Measurements from ENCODE around the gene SHF. TPM values are rescaled to one million over a fixed set of nuclear protein-coding genes. Genes with fewer than 3 reads are reported as not detected.

The SHF gene
- total RNA-seq, 1 experiment from 2014 or later = 0.44 TPM

DNA sequence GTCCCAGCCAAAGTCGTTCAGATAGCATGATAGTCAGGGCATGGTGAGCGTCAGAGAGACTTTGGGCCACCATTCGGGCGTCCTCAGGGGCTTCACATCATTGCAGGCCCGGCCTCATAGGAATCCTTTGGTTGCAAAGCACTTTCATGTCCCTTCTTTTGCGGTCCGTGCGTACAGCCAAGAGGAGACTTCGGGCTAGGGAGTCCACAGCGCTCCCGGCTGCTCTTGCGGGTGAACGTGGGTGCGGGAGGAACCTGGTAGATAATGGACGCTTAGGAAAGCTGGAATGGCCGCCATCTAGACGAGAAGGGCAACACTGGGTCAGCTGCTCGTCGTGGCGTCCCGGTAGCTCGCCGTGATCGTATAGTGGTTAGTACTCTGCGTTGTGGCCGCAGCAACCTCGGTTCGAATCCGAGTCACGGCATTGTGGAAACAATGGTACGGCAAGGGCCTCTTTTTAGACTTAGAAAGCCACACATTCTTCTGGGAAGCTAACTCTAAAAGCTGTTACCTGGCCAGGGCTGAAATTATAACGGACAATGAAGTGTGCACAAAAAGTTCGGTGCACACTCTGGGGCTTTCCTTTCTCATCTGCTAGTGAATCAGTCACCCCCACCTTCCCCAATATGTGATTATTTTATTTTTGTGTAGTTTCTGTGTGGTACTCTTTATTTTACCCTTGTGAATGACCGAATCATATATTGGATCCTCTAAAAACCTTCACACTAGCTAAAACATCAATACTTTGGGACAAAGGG lies 13.2 kb upstream of the SHF start:
- POLR2A ChIA-PET = interaction anchor here (0.6 to 6.5 kb wide), 20 partner anchors 9 to 716 kb away, joined by 3 to 113 read pairs (median 4); partner anchors contain the start of genes B2M, BLOC1S6 and SHF
- TF ChIP-seq, protein P1, sequence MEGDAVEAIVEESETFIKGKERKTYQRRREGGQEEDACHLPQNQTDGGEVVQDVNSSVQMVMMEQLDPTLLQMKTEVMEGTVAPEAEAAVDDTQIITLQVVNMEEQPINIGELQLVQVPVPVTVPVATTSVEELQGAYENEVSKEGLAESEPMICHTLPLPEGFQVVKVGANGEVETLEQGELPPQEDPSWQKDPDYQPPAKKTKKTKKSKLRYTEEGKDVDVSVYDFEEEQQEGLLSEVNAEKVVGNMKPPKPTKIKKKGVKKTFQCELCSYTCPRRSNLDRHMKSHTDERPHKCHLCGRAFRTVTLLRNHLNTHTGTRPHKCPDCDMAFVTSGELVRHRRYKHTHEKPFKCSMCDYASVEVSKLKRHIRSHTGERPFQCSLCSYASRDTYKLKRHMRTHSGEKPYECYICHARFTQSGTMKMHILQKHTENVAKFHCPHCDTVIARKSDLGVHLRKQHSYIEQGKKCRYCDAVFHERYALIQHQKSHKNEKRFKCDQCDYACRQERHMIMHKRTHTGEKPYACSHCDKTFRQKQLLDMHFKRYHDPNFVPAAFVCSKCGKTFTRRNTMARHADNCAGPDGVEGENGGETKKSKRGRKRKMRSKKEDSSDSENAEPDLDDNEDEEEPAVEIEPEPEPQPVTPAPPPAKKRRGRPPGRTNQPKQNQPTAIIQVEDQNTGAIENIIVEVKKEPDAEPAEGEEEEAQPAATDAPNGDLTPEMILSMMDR (IDR thresholded peaks at IDR 0.05; ENCODE audit: unreplicated experiment) = no peak
- CTCF ChIA-PET = interaction anchor here (0.5 to 9.9 kb wide), 7 partner anchors 20 to 426 kb away, joined by 3 to 94 read pairs (median 5); no protein-coding TSS in a partner anchor

DNA sequence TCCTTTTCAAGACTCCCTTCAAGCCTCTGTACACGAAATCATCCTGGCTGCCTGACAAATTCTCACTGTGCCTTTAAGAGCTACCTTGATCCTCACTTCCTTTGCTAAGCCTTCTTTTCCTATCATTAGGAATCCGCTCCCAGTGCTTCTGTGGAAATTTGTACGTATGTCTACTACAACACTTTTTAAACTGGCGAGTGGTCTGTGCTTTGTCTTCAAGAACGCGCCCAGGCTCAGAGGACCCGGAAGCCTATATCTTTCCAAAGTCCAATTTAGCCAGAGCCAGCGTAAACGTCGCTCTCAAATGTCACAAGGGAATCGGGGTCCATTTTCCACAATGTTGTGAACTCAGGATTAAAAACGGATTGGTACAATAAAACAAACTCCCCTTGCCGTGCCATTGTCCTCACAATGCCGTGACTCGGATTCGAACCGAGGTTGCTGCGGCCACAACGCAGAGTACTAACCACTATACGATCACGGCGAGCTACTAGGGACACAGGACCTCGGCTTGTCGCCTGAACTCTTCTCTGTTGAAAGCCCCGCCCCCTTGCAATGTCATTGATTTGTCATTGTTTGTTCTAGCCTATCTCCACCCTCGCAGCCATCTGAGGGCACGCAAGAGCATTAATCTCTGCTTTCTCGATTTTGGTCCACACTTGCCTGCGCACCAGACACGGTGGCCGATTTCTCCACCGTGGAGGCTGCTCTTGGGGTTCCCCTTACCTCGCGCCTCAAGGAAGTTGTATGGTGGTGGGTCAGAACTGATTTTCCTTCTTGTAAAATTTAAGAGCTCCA lies 12.4 kb upstream of the SHF start:
- Mint-ChIP-seq H3K27me3 (ENCODE audit: insufficient read depth, unreplicated experiment) (no peaks in the 10 kb centered on the region), H3K9me3 (ENCODE audit: unreplicated experiment) (no peaks in the 10 kb centered on the region), H3K4me3 (ENCODE audit: unreplicated experiment) (no peak overlapping the region), H3K4me1 (ENCODE audit: insufficient read depth, unreplicated experiment) (peaks cover 10% of the 10 kb centered on the region), H3K36me3 (ENCODE audit: insufficient read depth, unreplicated experiment) (peaks cover 13% of the 10 kb centered on the region), H3K27ac (ENCODE audit: low read depth, unreplicated experiment) (no peak overlapping the region)
- ChIA-PET CTCF (interaction anchor here (0.7 to 9.9 kb wide), 5 partner anchors 19 to 921 kb away, joined by 3 to 94 read pairs (median 4); no protein-coding TSS in a partner anchor), POLR2A (interaction anchor here (0.6 to 6.5 kb wide), 21 partner anchors 10 to 1418 kb away, joined by 3 to 113 read pairs (median 5); partner anchors contain the start of genes B2M, BLOC1S6 and SHF)
- TSS peak; percentile 99 for BruUV-seq (replicated peaks)
- peak; percentile 89 for DNase-seq (ENCODE audit: unreplicated experiment)
- TF ChIP-seq, protein P1 (IDR thresholded peaks at IDR 0.05; ENCODE audit: unreplicated experiment) = no peak
- intact Hi-C loops (cut with micrococcal nuclease) = loop anchor here (1.0 kb wide), 3 partner anchors 37 to 387 kb away; partner anchors contain the start of gene BLOC1S6

More for the DNA sequence above, 13.2 kb upstream of the SHF start:
- H3K27ac Mint-ChIP-seq (ENCODE audit: low read depth, unreplicated experiment) = no peak overlapping the region
- H3K4me1 Mint-ChIP-seq (ENCODE audit: insufficient read depth, unreplicated experiment) = peaks cover 15% of the 10 kb centered on the region
- no peaks in the 10 kb centered on the region for H3K27me3 Mint-ChIP-seq (ENCODE audit: insufficient read depth, unreplicated experiment)
- H3K36me3 Mint-ChIP-seq (ENCODE audit: insufficient read depth, unreplicated experiment) = peaks cover 13% of the 10 kb centered on the region
- peak; percentile 82 for DNase-seq (ENCODE audit: unreplicated experiment)
- intact Hi-C loops (cut with micrococcal nuclease) = loop anchor here (1.0 kb wide), 3 partner anchors 38 to 386 kb away; partner anchors contain the start of gene BLOC1S6
- BruUV-seq (replicated peaks) = TSS peak; percentile 96
- H3K4me3 Mint-ChIP-seq (ENCODE audit: unreplicated experiment) = no peak overlapping the region
- H3K9me3 Mint-ChIP-seq (ENCODE audit: unreplicated experiment) = no peaks in the 10 kb centered on the region

- peaks cover 8% of the 10 kb centered on the region for H3K4me1 Mint-ChIP-seq (ENCODE audit: insufficient read depth, unreplicated experiment)
- BruUV-seq (replicated peaks) = no TSS peak
- peak; percentile 47 for DNase-seq (ENCODE audit: unreplicated experiment)
- H3K27ac Mint-ChIP-seq (ENCODE audit: low read depth, unreplicated experiment) = no peak overlapping the region
- POLR2A ChIA-PET = interaction anchor here (0.8 to 6.5 kb wide), 10 partner anchors 9 to 470 kb away, joined by 3 to 113 read pairs (median 8); partner anchors contain the start of gene SHF
- no peaks in the 10 kb centered on the region for H3K9me3 Mint-ChIP-seq (ENCODE audit: unreplicated experiment)
- TF ChIP-seq, protein P1 (IDR thresholded peaks at IDR 0.05; ENCODE audit: unreplicated experiment) = no peak
- peaks cover 13% of the 10 kb centered on the region for H3K36me3 Mint-ChIP-seq (ENCODE audit: insufficient read depth, unreplicated experiment)
- CTCF ChIA-PET = interaction anchor here (1.0 to 9.9 kb wide), 2 partner anchors 27 to 37 kb away, joined by 4 to 94 read pairs; no protein-coding TSS in a partner anchor
- no peak overlapping the region for H3K4me3 Mint-ChIP-seq (ENCODE audit: unreplicated experiment)
- intact Hi-C loops (cut with micrococcal nuclease) = no loop called here
- no peaks in the 10 kb centered on the region for H3K27me3 Mint-ChIP-seq (ENCODE audit: insufficient read depth, unreplicated experiment)
Observed at GRCh38 chr15:45199136-45199810, 11.5 kb upstream of the SHF start.

Measured in MCF 10A (cell line).